GM18508 (cell line): Measurements from ENCODE around the gene SERPINA10.

Source experiments
- ATAC-seq: cut with Tn5 transposase; IDR thresholded peaks from one replicate; pipeline ENCODE4 v1.9.1; 2021; ENCODE audit warnings: moderate number of reproducible peaks; ENCODE audit not compliant: insufficient read depth, unreplicated experiment

Gene SERPINA10

GRCh38 chr14:94292872-94293577, at the start of gene SERPINA10:
SERPINA10 (minus strand) TSS chr14:94293268; CDS start chr14:94290593, 2,675 bp downstream.
- ATAC-seq, result no peak

GRCh38 chr14:94342334-94342934, 49.4 kb upstream of the SERPINA10 start:
- no peak for ATAC-seq

GRCh38 chr14:94341656-94342333, 48.7 kb upstream of the SERPINA10 start:
- ATAC-seq, result no peak

- no peak for ATAC-seq
Observed at GRCh38 chr14:94340533-94340932, 47.5 kb upstream of the SERPINA10 start.

GRCh38 chr14:94338023-94338422, 45.0 kb upstream of the SERPINA10 start:
- ATAC-seq, result no peak

GRCh38 chr14:94337274-94337673, 44.2 kb upstream of the SERPINA10 start:
- ATAC-seq, result no peak

GRCh38 chr14:94334872-94335271, 41.8 kb upstream of the SERPINA10 start:
- ATAC-seq, result no peak

GRCh38 chr14:94332587-94332986, 39.5 kb upstream of the SERPINA10 start:
- no peak for ATAC-seq

GRCh38 chr14:94332063-94332583, 39.1 kb upstream of the SERPINA10 start:
- ATAC-seq, result no peak

- no peak for ATAC-seq
Observed at GRCh38 chr14:94331462-94331861, 38.4 kb upstream of the SERPINA10 start.

- no peak for ATAC-seq
Observed at GRCh38 chr14:94330857-94331256, 37.8 kb upstream of the SERPINA10 start.

- no peak for ATAC-seq
Observed at GRCh38 chr14:94330432-94330831, 37.4 kb upstream of the SERPINA10 start.

- ATAC-seq, result no peak
Observed at GRCh38 chr14:94329857-94330256, 36.8 kb upstream of the SERPINA10 start.

GRCh38 chr14:94328196-94328595, 35.1 kb upstream of the SERPINA10 start:
- ATAC-seq, result no peak

- ATAC-seq, result no peak
Observed at GRCh38 chr14:94322648-94323570, 29.8 kb upstream of the SERPINA10 start, which contains the start of gene SERPINA6. SERPINA6 (minus strand) TSS chr14:94323336; CDS start chr14:94314648, 8,688 bp downstream.

GRCh38 chr14:94321421-94322271, 28.6 kb upstream of the SERPINA10 start:
- ATAC-seq, result no peak

GRCh38 chr14:94320243-94320642, 27.2 kb upstream of the SERPINA10 start:
- ATAC-seq, result no peak

GRCh38 chr14:94317259-94317658, 24.2 kb upstream of the SERPINA10 start:
- no peak for ATAC-seq

- ATAC-seq, result no peak
Observed at GRCh38 chr14:94316692-94317091, 23.6 kb upstream of the SERPINA10 start.
